AG10803 (cell line): ENCODE results near the gene TMEM271.

ENCODE experiments used
- DNase-seq: peaks from one replicate; pipeline ENCODE4 v3.0.0; 2010; ENCODE audit warnings: low read depth
- H3K4me3 ChIP-seq: 2 replicates; pipeline ENCODE4 v1.5.1; 2011; ENCODE audit warnings: mild to moderate bottlenecking, low read length, control low read depth
- CTCF ChIP-seq: conservative IDR thresholded peaks from 2 replicates; pipeline ENCODE4 v1.5.1; 2011; ENCODE audit warnings: mild to moderate bottlenecking, low read length, control low read depth, inconsistent platforms

The TMEM271 gene

GRCh38 chr4:533318-534100, 42.6 kb downstream of the TMEM271 start:
- TF ChIP-seq CTCF = no peak
- no peak overlapping the region for H3K4me3 ChIP-seq
- DNase-seq = no peak

- no peak for TF ChIP-seq CTCF
- no peak for DNase-seq
These were observed 43.3 kb downstream of the TMEM271 start for GRCh38 chr4:532588-533317.

GRCh38 chr4:531721-532565, 44.2 kb downstream of the TMEM271 start:
- no peak for TF ChIP-seq CTCF
- no peak for DNase-seq
- no peak overlapping the region for H3K4me3 ChIP-seq

More at GRCh38 chr4:532588-533317, 43.3 kb downstream of the TMEM271 start:
- H3K4me3 ChIP-seq = no peak overlapping the region

- DNase-seq = no peak
- no peak overlapping the region for H3K4me3 ChIP-seq
- no peak for TF ChIP-seq CTCF
These were observed 45.0 kb downstream of the TMEM271 start for GRCh38 chr4:531076-531475.

- no peak for DNase-seq
- H3K4me3 ChIP-seq = no peak overlapping the region
- TF ChIP-seq CTCF = no peak
These were observed 45.9 kb downstream of the TMEM271 start for GRCh38 chr4:530017-530781.

- no peak for TF ChIP-seq CTCF
These were observed 46.5 kb downstream of the TMEM271 start for GRCh38 chr4:529563-529962.

More at GRCh38 chr4:529563-529962, 46.5 kb downstream of the TMEM271 start:
- H3K4me3 ChIP-seq = no peak overlapping the region
- no peak for DNase-seq
